ENCODE results near the gene HLA-DRA.
"Not testable (repeated sequence)": the region's sequence is repeated elsewhere in the genome, so short reads cannot be mapped to it uniquely, and the experiment has no call there.

DNA sequence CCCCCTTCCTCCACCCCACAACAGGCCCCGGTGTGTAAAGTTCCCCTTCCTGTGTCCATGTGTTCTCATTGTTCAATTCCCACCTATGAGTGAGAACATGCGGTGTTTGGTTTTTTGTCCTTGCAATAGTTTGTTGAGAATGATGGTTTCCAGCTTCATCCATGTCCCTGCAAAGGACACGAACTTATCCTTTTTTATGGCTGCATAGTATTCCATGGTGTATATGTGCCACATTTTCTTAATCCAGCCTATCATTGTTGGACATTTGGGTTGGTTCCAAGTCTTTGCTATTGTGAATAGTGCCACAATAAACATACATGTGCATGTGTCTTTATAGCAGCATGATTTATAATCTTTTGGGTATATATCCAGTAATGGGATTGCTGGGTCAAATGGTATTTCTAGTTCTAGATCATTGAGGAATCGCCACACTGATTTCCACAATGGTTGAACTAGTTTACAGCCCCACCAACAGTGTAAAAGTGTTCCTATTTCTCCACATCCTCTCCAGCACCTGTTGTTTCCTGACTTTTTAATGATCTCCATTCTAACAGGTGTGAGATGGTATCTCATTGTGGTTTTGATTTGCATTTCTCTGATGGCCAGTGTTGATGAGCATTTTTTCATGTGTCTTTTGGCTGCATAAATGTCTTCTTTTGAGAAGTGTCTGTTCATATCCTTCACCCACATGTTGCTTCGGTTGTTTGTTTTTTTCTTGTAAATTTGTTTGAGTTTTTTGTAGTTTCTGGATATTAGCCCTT is 28.2 kb downstream of the HLA-DRA start:
- TF ChIP-seq ZNF274 (IDR thresholded peaks at IDR 0.05; ENCODE audit: low read depth, low read length); SUZ12 (IDR thresholded peaks at IDR 0.05; ENCODE audit: extremely low read depth, insufficient read depth, insufficient read length); YY1 (IDR thresholded peaks at IDR 0.05; ENCODE audit: insufficient read depth, insufficient read length): not testable (repeated sequence)
